ENCODE data around the gene ATP8A2. TPM values are rescaled to one million over a fixed set of nuclear protein-coding genes. Genes with fewer than 3 reads are reported as not detected.

The ATP8A2 gene
- total RNA-seq, 3 donors from 2014 or later: under 0.01 to 1.0 (median under 0.01) TPM

DNA sequence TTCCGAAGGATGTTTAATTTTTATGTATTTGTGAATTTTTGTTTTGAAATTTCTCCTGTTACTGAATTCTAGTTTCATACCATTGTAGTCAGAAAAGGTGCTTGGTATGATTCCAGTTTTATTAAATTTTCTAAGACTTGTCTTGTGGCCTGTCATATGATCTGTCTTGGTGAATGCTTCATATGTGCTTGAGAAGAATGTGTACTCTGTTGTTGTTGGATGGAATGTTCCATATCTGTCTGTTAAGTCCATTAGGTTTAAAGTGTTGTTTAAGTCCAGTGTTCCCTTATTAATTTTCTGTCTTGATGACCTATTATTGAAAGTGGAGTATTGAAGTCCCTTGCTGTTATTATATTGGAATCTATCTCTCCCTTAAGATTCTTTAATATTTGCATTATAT lies 273.9 kb downstream of the ATP8A2 start:
- Histone ChIP-seq H3K36me3 (no peaks in the 10 kb centered on the region), H3K4me3 (no peak overlapping the region), H3K4me1 (no peaks in the 10 kb centered on the region), H3K9me3 (peaks cover 6 to 7% of the 10 kb centered on the region in 2 donors), H3K27me3 (no peaks in the 10 kb centered on the region), H3K27ac (no peak overlapping the region)
- intact Hi-C loops (cut with DNase I; ENCODE audit: low total_unique reads): no loop called here
- no peak for DNase-seq (ENCODE audit: low spot score in 2 of 2)
- TF ChIP-seq, protein P1, sequence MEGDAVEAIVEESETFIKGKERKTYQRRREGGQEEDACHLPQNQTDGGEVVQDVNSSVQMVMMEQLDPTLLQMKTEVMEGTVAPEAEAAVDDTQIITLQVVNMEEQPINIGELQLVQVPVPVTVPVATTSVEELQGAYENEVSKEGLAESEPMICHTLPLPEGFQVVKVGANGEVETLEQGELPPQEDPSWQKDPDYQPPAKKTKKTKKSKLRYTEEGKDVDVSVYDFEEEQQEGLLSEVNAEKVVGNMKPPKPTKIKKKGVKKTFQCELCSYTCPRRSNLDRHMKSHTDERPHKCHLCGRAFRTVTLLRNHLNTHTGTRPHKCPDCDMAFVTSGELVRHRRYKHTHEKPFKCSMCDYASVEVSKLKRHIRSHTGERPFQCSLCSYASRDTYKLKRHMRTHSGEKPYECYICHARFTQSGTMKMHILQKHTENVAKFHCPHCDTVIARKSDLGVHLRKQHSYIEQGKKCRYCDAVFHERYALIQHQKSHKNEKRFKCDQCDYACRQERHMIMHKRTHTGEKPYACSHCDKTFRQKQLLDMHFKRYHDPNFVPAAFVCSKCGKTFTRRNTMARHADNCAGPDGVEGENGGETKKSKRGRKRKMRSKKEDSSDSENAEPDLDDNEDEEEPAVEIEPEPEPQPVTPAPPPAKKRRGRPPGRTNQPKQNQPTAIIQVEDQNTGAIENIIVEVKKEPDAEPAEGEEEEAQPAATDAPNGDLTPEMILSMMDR (IDR thresholded peaks at IDR 0.05): no peak
- TF ChIP-seq POLR2AphosphoS5 (IDR thresholded peaks at IDR 0.05): no peak
- TF ChIP-seq POLR2A (IDR thresholded peaks at IDR 0.05): no peak

DNA sequence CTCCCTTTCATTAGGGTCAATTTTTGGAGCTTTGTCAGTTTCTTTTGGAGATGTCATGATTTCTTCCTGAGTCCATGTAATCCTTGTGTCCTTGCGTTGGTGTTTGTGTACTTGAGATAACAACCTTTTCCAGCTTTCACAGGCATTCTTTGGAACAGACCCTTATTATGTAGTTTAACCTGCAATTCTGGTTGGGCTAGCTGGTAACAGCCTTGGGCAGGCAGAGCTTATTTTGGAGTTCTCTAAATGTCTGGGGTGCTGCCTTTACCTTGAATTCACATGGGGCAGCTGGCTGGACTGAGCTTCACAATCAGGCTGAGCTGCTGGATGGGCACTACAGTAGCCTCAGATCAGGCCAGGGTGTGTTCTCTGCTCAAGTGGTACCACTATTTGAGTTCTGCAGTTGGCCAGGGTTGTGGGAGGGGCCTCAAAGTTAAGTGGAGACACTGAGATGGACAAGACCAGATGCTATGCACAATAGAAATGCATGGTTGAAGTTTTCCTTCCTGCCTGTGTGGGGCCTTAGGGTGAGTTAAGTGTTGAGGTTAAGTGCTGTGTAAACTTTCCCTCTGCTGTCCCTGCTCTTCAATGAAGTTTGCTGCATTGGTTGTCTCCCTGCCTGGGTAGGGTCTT lies 277.3 kb downstream of the ATP8A2 start:
- TF ChIP-seq, protein P1 (IDR thresholded peaks at IDR 0.05): no peak
- TF ChIP-seq POLR2A (IDR thresholded peaks at IDR 0.05): no peak
- TF ChIP-seq POLR2AphosphoS5 (IDR thresholded peaks at IDR 0.05): no peak
- Histone ChIP-seq H3K27ac (no peak overlapping the region), H3K27me3 (no peaks in the 10 kb centered on the region), H3K4me3 (no peak overlapping the region), H3K4me1 (no peaks in the 10 kb centered on the region), H3K36me3 (no peaks in the 10 kb centered on the region), H3K9me3 (peaks cover 0 to 7% of the 10 kb centered on the region in 2 donors)
- DNase-seq (ENCODE audit: low spot score in 2 of 2): no peak
- intact Hi-C loops (cut with DNase I; ENCODE audit: low total_unique reads): no loop called here

- TF ChIP-seq POLR2A (IDR thresholded peaks at IDR 0.05) (no peak), POLR2AphosphoS5 (IDR thresholded peaks at IDR 0.05) (no peak)
- TF ChIP-seq, protein P1 (IDR thresholded peaks at IDR 0.05): no peak
- intact Hi-C loops (cut with DNase I; ENCODE audit: low total_unique reads): no loop called here
- H3K27me3 ChIP-seq: no peaks in the 10 kb centered on the region
- no peak overlapping the region for H3K27ac ChIP-seq
- H3K4me3 ChIP-seq: no peak overlapping the region
- H3K9me3 ChIP-seq: peaks cover 0 to 4% of the 10 kb centered on the region in 2 donors
- no peak for DNase-seq (ENCODE audit: low spot score in 2 of 2)
- H3K4me1 ChIP-seq: no peaks in the 10 kb centered on the region
- no peaks in the 10 kb centered on the region for H3K36me3 ChIP-seq
Measured at GRCh38 chr13:25652764-25653163, 281.0 kb downstream of the ATP8A2 start.

GRCh38 chr13:25654322-25654721 lies 282.5 kb downstream of the ATP8A2 start:
- Histone ChIP-seq H3K9me3 (no peaks in the 10 kb centered on the region), H3K4me3 (no peak overlapping the region), H3K27ac (no peak overlapping the region), H3K27me3 (no peaks in the 10 kb centered on the region), H3K36me3 (no peaks in the 10 kb centered on the region), H3K4me1 (no peaks in the 10 kb centered on the region)
- TF ChIP-seq, protein P1 (IDR thresholded peaks at IDR 0.05): no peak
- TF ChIP-seq POLR2A (IDR thresholded peaks at IDR 0.05) (no peak), POLR2AphosphoS5 (IDR thresholded peaks at IDR 0.05) (no peak)
- no peak for DNase-seq (ENCODE audit: low spot score in 2 of 2)
- intact Hi-C loops (cut with DNase I; ENCODE audit: low total_unique reads): no loop called here

DNA sequence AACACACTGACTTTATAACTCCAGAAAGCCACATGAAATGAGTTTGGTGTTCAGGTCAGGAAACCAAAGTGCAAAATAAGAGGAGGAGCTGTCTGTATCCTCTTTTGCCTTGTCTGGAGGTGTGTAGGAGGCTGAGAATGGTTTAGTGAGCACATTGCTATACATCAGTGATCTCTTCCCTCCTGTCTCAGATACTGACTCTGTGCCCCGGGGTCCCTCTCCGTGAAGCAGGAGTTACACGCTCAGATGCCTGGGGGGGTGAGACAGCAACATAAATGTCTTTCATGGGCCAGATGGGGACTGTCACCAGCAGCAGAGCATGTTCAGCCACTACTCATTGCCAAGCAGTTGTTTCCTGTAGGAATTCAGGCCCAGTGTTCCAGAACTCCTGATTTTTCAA lies 285.4 kb downstream of the ATP8A2 start:
- H3K27ac ChIP-seq: no peak overlapping the region
- intact Hi-C loops (cut with DNase I; ENCODE audit: low total_unique reads): no loop called here
- H3K4me3 ChIP-seq: no peak overlapping the region
- DNase-seq (ENCODE audit: low spot score in 2 of 2): no peak
- no peaks in the 10 kb centered on the region for H3K27me3 ChIP-seq
- H3K36me3 ChIP-seq: no peaks in the 10 kb centered on the region
- H3K9me3 ChIP-seq: no peaks in the 10 kb centered on the region
- TF ChIP-seq POLR2AphosphoS5 (IDR thresholded peaks at IDR 0.05) (no peak), POLR2A (IDR thresholded peaks at IDR 0.05) (no peak)
- TF ChIP-seq, protein P1 (IDR thresholded peaks at IDR 0.05): no peak
- no peaks in the 10 kb centered on the region for H3K4me1 ChIP-seq
